Measurements from ENCODE around the gene MYO1D.

GRCh38 chr17:32563583-32563982 lies 313.3 kb downstream of the MYO1D start:
- TF ChIP-seq CTCF (IDR thresholded peaks at IDR 0.05; ENCODE audit: low read depth, low read length) (no peak), EZH2phosphoT487 (IDR thresholded peaks at IDR 0.05; ENCODE audit: low read depth) (no peak)

Data from OCI-LY3 (cell line).